Caco-2 (cell line): ENCODE measurements around the gene ERFL. TPM values are rescaled to one million over a fixed set of nuclear protein-coding genes. Genes with fewer than 3 reads are reported as not detected.

ENCODE experiments used
- BruUV-seq: library from RNA; stranded (reverse); fragments of 400-500 nt; replicated peaks from 2 replicates; lab custom pipeline; 2021; lab: Mats Ljungman, UMichigan
- CTCF ChIA-PET: fragments of 300-600 bp; sonication (Branson Sonifier 250); formaldehyde crosslinking; loops from one replicate; lab custom pipeline; 2022; ENCODE audit warnings: antibody characterized with exemption; lab: Charles Lee
- POLR2A ChIA-PET: fragments of 300-600 bp; sonication (Branson Sonifier 250); formaldehyde crosslinking; loops from one replicate; lab custom pipeline; 2022; ENCODE audit warnings: antibody characterized with exemption; lab: Charles Lee
- DNase-seq, 2 experiments: peaks; one replicate each; pipeline versions ENCODE4 v3.0.0 to v3.0.0-alpha.2; 2020 to 2022
- H3K27me3 ChIP-seq: replicated peaks from 2 replicates; pipeline ENCODE4 v1.6.0; 2011; ENCODE audit warnings: low read length; ENCODE audit not compliant: control insufficient read depth, insufficient read depth
- H3K36me3 ChIP-seq: 2 replicates; pipeline ENCODE4 v1.5.1; 2011; ENCODE audit warnings: low read length; ENCODE audit not compliant: control insufficient read depth, insufficient read depth
- H3K4me1 ChIP-seq: fragments of 250-450 bp; sonication (Bioruptor Pico); 2 replicates; pipeline ENCODE4 v1.5.1; 2020; ENCODE audit warnings: mild to moderate bottlenecking
- H3K4me3 ChIP-seq: 2 replicates; pipeline ENCODE4 v1.5.1; 2011; ENCODE audit warnings: low read depth, mild to moderate bottlenecking, control low read depth, low read length
- H3K9me3 ChIP-seq: fragments of 250-450 bp; sonication (Bioruptor Pico); 2 replicates; pipeline ENCODE4 v1.5.1; 2020; ENCODE audit warnings: mild to moderate bottlenecking, moderate library complexity
- H3K27ac Mint-ChIP-seq: one replicate; pipeline ENCODE4 v1.8.0; 2022; ENCODE audit warnings: mixed read lengths; ENCODE audit not compliant: unreplicated experiment
- H3K27me3 Mint-ChIP-seq: one replicate; pipeline ENCODE4 v1.8.0; 2022; ENCODE audit warnings: mixed read lengths; ENCODE audit not compliant: insufficient read depth, unreplicated experiment
- H3K36me3 Mint-ChIP-seq: one replicate; pipeline ENCODE4 v1.8.0; 2022; ENCODE audit warnings: mild to moderate bottlenecking, mixed read lengths; ENCODE audit not compliant: insufficient read depth, unreplicated experiment
- H3K4me1 Mint-ChIP-seq: one replicate; pipeline ENCODE4 v1.8.0; 2022; ENCODE audit warnings: low read depth, mixed read lengths; ENCODE audit not compliant: unreplicated experiment
- H3K4me3 Mint-ChIP-seq: one replicate; pipeline ENCODE4 v1.8.0; 2022; ENCODE audit warnings: mild to moderate bottlenecking, moderate library complexity, mixed read lengths; ENCODE audit not compliant: unreplicated experiment
- H3K9me3 Mint-ChIP-seq: one replicate; pipeline ENCODE4 v1.8.0; 2022; ENCODE audit warnings: mixed read lengths; ENCODE audit not compliant: unreplicated experiment
- CTCF ChIP-seq, 2 experiments: fragments of 200-600 bp in 1 of 2; IDR thresholded peaks; 1 replicate in 1 of 2; 2 replicates in 1 of 2; pipeline versions ENCODE4 v1.5.1 to v1.8.0; 2011 to 2022; ENCODE audit warnings: antibody characterized with exemption in 1 of 2, control low read depth in 1 of 2, inconsistent platforms in 1 of 2, low read depth in 1 of 2, low read length in 1 of 2, mild to moderate bottlenecking in 1 of 2, moderate library complexity in 1 of 2; ENCODE audit not compliant: insufficient read depth in 1 of 2, severe bottlenecking in 1 of 2, unreplicated experiment in 1 of 2
- intact Hi-C: fragments of 100-400 bp; cut with micrococcal nuclease; formaldehyde crosslinking; loops from one replicate; pipeline ENCODE4 v1.10.0; 2022; ENCODE audit not compliant: unreplicated experiment
- total RNA-seq: library from RNA; stranded (reverse); gene quantifications from 2 replicates; pipeline ENCODE4 v1.2.3, GENCODE V29; 2022

Gene ERFL
- total RNA-seq, 1 experiment from 2014 or later = 0.23 TPM

GRCh38 chr19:41912899-41913537 is 15.2 kb downstream of the ERFL start:
- no TSS peak for BruUV-seq
- Histone ChIP-seq H3K36me3 (no peaks in the 10 kb centered on the region), H3K9me3 (no peaks in the 10 kb centered on the region), H3K4me3 (no peak overlapping the region), H3K4me1 (no peaks in the 10 kb centered on the region), H3K27me3 (no peaks in the 10 kb centered on the region; the same call in 1 of the 2 replicates)
- Mint-ChIP-seq H3K27me3 (peaks cover 5% of the 10 kb centered on the region), H3K27ac (no peak overlapping the region), H3K4me3 (no peak overlapping the region), H3K4me1 (no peaks in the 10 kb centered on the region), H3K36me3 (peaks cover 7% of the 10 kb centered on the region), H3K9me3 (no peaks in the 10 kb centered on the region)
- no peak for TF ChIP-seq CTCF (IDR thresholded peaks at IDR 0.05; ENCODE audit: insufficient read depth in 1 of 2, low read depth in 1 of 2, low read length in 1 of 2, severe bottlenecking in 1 of 2, unreplicated experiment in 1 of 2)
- DNase-seq = no peak
- ChIA-PET CTCF (no interaction called here), POLR2A (no interaction called here)
- intact Hi-C loops = no loop called here

- no peaks in the 10 kb centered on the region for H3K4me1 ChIP-seq
- Mint-ChIP-seq H3K36me3 (peaks cover 7% of the 10 kb centered on the region), H3K27me3 (peaks cover 5% of the 10 kb centered on the region), H3K27ac (no peak overlapping the region), H3K4me3 (no peak overlapping the region), H3K4me1 (no peaks in the 10 kb centered on the region), H3K9me3 (no peaks in the 10 kb centered on the region)
- H3K27me3 ChIP-seq = no peaks in the 10 kb centered on the region; the same call in 1 of the 2 replicates
- intact Hi-C loops = no loop called here
- BruUV-seq = no TSS peak
- no peak overlapping the region for H3K4me3 ChIP-seq
- H3K36me3 ChIP-seq = no peaks in the 10 kb centered on the region
- TF ChIP-seq CTCF (IDR thresholded peaks at IDR 0.05; ENCODE audit: insufficient read depth in 1 of 2, low read depth in 1 of 2, low read length in 1 of 2, severe bottlenecking in 1 of 2, unreplicated experiment in 1 of 2) = no peak
- CTCF ChIA-PET = no interaction called here
- H3K9me3 ChIP-seq = no peaks in the 10 kb centered on the region
- POLR2A ChIA-PET = no interaction called here
- DNase-seq = no peak
These were observed 16.1 kb downstream of the ERFL start for GRCh38 chr19:41911889-41912731.

- Mint-ChIP-seq H3K27ac (no peak overlapping the region), H3K4me1 (peaks cover 8% of the 10 kb centered on the region), H3K9me3 (no peaks in the 10 kb centered on the region), H3K4me3 (no peak overlapping the region), H3K27me3 (peaks cover 5% of the 10 kb centered on the region), H3K36me3 (peaks cover 7% of the 10 kb centered on the region)
- no peak for DNase-seq
- CTCF ChIA-PET = no interaction called here
- H3K4me3 ChIP-seq = no peak overlapping the region
- H3K36me3 ChIP-seq = no peaks in the 10 kb centered on the region; the same call in 1 of the 2 replicates
- POLR2A ChIA-PET = no interaction called here
- no peak for TF ChIP-seq CTCF (IDR thresholded peaks at IDR 0.05; ENCODE audit: insufficient read depth in 1 of 2, low read depth in 1 of 2, low read length in 1 of 2, severe bottlenecking in 1 of 2, unreplicated experiment in 1 of 2)
- no peaks in the 10 kb centered on the region for H3K9me3 ChIP-seq
- TSS peak; percentile 9 for BruUV-seq
- H3K27me3 ChIP-seq = no peaks in the 10 kb centered on the region; the same call in 1 of the 2 replicates
- H3K4me1 ChIP-seq = no peaks in the 10 kb centered on the region
- intact Hi-C loops = no loop called here
These were observed 17.0 kb downstream of the ERFL start for GRCh38 chr19:41910992-41911888.
